Left ventricle myocardium inferior (tissue), 1 donor: ENCODE data around the gene LCN15. TPM values are rescaled to one million over a fixed set of nuclear protein-coding genes. Genes with fewer than 3 reads are reported as not detected.

Experiments
- DNase-seq: peaks from one replicate; pipeline ENCODE4 v3.0.0-alpha.2; 2020
- H3K27ac ChIP-seq: fragments of 200-600 bp; replicated peaks from 2 replicates; pipeline ENCODE4 v1.8.0; 2021
- H3K27me3 ChIP-seq: fragments of 200-600 bp; 2 replicates; pipeline ENCODE4 v1.8.0; 2021; ENCODE audit warnings: low read depth
- H3K36me3 ChIP-seq: fragments of 200-600 bp; 2 replicates; pipeline ENCODE4 v1.8.0; 2021
- H3K4me1 ChIP-seq: fragments of 200-600 bp; 2 replicates; pipeline ENCODE4 v1.8.0; 2021
- H3K4me3 ChIP-seq: fragments of 200-600 bp; 2 replicates; pipeline ENCODE4 v1.8.0; 2021; ENCODE audit warnings: mild to moderate bottlenecking, moderate library complexity
- H3K9me3 ChIP-seq: fragments of 200-600 bp; replicated peaks from 2 replicates; pipeline ENCODE4 v1.8.0; 2021
- CTCF ChIP-seq: fragments of 200-600 bp; IDR thresholded peaks from 2 replicates; pipeline ENCODE4 v1.8.0; 2021; ENCODE audit warnings: antibody characterized with exemption, mild to moderate bottlenecking, borderline replicate concordance
- intact Hi-C: fragments of 100-400 bp; cut with micrococcal nuclease; formaldehyde crosslinking; loops from one replicate; pipeline ENCODE4 v1.11.0; 2022
- long read RNA-seq: library from polyadenylated mRNA; unstranded; transcript quantifications from one replicate; pipeline ENCODE4 v2.0.0, GENCODE V29; 2021
- total RNA-seq: library from RNA; stranded (reverse); fragmentation: NEBNext Ultra II Directional; extraction: Animal tissue kit (Norgen Biotek cat#: 25700); gene quantifications from one replicate; pipeline ENCODE4 v1.2.1, GENCODE V29; 2021
- donor health status: DM: no; HTN: yes; CAD: no; lungs with severe emphysema.

Gene LCN15
- 0.41 TPM for total RNA-seq
- long read RNA-seq = 0 reads

GRCh38 chr9:136764301-136764891 is at the start of gene LCN15:
Gene LCN15 (minus strand): TSS chr9:136764518. CDS start chr9:136764488, 30 bp downstream.
- DNase-seq = no peak
- intact Hi-C loops = no loop called here
- H3K4me1 ChIP-seq = peaks cover 41% of the 10 kb centered on the region
- H3K27me3 ChIP-seq = peaks cover 41% of the 10 kb centered on the region
- no peaks in the 10 kb centered on the region for H3K36me3 ChIP-seq
- no peaks in the 10 kb centered on the region for H3K9me3 ChIP-seq
- TF ChIP-seq CTCF = no peak
- no peak within 1 kb of the TSS for H3K4me3 ChIP-seq
- peak within 1 kb of the TSS; percentile 63 for H3K27ac ChIP-seq

DNA sequence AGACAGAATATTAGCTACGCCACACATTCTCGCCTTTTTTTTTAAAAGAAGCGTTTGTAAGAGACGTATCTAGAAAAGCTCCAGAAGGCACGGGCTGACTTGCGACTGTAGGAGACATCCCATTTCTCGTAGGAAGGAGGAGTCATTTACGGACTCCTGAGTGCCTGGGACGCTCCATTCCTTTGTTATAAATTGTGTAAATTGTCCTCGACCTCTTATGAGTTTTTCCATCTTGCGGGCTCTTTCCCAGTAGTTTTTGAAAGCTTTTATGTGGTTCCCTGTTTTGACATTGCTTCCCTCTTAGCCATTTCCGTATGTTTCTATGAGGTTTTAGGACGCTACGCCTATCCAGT is 44.5 kb upstream of the LCN15 start:
- H3K36me3 ChIP-seq = peaks cover 13% of the 10 kb centered on the region
- intact Hi-C loops = no loop called here
- H3K4me1 ChIP-seq = peaks cover 54% of the 10 kb centered on the region
- TF ChIP-seq CTCF = no peak
- no peaks in the 10 kb centered on the region for H3K9me3 ChIP-seq
- no peaks in the 10 kb centered on the region for H3K27me3 ChIP-seq
- peak overlapping the region; percentile 98 for H3K4me3 ChIP-seq
- no peak for DNase-seq
- H3K27ac ChIP-seq = peak overlapping the region; percentile 92

DNA sequence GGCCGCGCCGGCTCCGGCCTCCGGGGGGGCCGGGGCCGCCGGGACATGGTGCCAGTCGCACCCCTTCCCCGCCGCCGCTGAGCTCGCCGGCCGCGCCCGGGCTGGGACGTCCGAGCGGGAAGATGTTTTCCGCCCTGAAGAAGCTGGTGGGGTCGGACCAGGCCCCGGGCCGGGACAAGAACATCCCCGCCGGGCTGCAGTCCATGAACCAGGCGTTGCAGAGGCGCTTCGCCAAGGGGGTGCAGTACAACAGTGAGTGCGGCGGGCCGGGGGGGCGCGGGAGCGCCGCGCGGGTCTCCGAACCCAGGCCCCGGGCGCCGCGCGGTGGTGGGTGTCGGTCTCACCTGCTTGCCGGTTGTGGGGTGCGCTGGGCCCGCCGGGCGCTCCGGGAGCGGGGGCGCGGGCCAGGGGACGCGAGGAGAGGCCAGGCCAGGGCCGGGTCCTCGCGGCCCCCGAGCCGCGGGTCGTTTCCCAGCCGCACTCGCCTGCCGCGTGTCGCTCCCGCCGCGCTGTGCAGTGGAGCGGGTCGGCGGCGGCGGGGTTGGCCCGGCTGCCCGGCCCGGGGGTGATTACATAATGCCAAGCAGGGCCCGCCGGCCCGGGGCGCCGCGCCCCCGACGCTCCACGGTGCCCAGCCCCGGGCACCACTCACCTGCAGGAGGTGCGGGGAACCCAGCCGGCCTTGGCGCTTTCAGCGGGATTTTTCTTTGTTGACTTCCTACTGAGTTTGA is 43.9 kb upstream of the LCN15 start:
- peaks cover 13% of the 10 kb centered on the region for H3K36me3 ChIP-seq
- intact Hi-C loops = no loop called here
- DNase-seq = peak; percentile 16
- H3K27me3 ChIP-seq = no peaks in the 10 kb centered on the region
- H3K4me3 ChIP-seq = peak overlapping the region; percentile 98
- peak overlapping the region; percentile 92 for H3K27ac ChIP-seq
- H3K4me1 ChIP-seq = peaks cover 54% of the 10 kb centered on the region
- H3K9me3 ChIP-seq = no peaks in the 10 kb centered on the region
- TF ChIP-seq CTCF = peak; percentile 21

- peak within 1 kb of the TSS; percentile 98 for H3K4me3 ChIP-seq
- TF ChIP-seq CTCF = no peak
- H3K9me3 ChIP-seq = no peaks in the 10 kb centered on the region
- H3K27me3 ChIP-seq = peaks cover under 1% of the 10 kb centered on the region
- peaks cover 54% of the 10 kb centered on the region for H3K4me1 ChIP-seq
- peak; percentile 81 for DNase-seq
- intact Hi-C loops = no loop called here
- peak within 1 kb of the TSS; percentile 92 for H3K27ac ChIP-seq
- H3K36me3 ChIP-seq = peaks cover 8% of the 10 kb centered on the region
Observed at GRCh38 chr9:136807281-136808074, 43.2 kb upstream of the LCN15 start, which contains the start of gene RABL6. Gene RABL6 (plus strand): TSS chr9:136807948. CDS start chr9:136808197, 249 bp downstream.

DNA sequence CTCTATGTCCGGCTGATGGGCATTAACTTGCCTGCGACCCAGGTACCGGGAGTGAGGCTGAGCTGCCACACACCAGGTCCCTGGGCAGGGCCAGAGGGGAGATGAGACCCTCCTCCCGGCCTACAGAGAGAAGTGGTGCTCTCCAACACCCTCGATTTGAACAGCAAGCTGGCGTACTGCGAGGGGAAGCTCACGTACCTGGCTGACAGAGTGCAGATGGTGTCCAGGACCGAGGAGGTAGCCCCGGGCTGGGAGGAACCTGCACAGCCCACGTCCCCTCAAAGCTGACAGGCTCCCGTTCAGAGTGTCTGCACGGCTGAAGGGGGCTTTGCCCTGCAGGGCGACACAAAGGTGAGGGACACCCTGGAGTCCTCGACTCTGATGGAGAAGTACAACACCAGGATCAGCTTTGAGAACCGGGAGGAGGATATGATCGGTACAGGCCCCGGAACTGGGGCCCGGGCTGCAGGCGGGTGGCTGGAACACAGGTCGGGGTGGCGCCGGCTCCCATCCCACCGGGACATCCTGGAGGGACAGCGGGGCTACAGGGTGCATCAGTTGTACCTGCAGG is 42.4 kb upstream of the LCN15 start:
- Histone ChIP-seq H3K9me3 (no peaks in the 10 kb centered on the region), H3K36me3 (peaks cover 7% of the 10 kb centered on the region), H3K27me3 (peaks cover 8% of the 10 kb centered on the region), H3K4me1 (peaks cover 53% of the 10 kb centered on the region), H3K27ac (peak overlapping the region; percentile 92), H3K4me3 (peak overlapping the region; percentile 98)
- DNase-seq = no peak
- intact Hi-C loops = no loop called here
- no peak for TF ChIP-seq CTCF
